CD1c-positive myeloid dendritic cell (primary cell): ENCODE data around the gene UBXN11.

Experiments
- DNase-seq: peaks from one replicate; pipeline ENCODE4 v3.0.0-alpha.2; 2016; ENCODE audit errors: extremely low spot score

The UBXN11 gene

DNA sequence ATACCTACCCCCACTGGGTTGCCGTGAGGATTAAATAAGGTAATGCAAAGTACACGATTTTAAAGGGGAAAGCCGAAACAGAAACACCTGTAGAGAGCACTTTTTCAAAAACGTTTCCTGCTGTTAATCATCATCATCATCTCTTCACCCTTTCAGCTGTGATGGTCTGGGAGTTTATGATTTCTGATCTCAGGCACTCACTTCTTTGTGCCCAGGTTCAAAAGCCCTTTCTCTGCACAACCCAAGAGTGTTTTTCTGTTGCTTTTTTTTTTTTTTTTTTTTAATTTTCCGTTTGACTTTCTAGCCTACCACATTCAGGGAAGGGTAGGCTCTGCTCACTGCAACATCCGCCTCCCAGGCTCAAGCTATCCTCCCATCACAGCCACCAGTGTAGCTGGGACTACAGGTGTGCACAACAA is 936 bp upstream of the UBXN11 start:
- DNase-seq = no peak

GRCh38 chr1:26305667-26306289 is 658 bp downstream of the UBXN11 start:
- DNase-seq = peak; percentile 37

DNA sequence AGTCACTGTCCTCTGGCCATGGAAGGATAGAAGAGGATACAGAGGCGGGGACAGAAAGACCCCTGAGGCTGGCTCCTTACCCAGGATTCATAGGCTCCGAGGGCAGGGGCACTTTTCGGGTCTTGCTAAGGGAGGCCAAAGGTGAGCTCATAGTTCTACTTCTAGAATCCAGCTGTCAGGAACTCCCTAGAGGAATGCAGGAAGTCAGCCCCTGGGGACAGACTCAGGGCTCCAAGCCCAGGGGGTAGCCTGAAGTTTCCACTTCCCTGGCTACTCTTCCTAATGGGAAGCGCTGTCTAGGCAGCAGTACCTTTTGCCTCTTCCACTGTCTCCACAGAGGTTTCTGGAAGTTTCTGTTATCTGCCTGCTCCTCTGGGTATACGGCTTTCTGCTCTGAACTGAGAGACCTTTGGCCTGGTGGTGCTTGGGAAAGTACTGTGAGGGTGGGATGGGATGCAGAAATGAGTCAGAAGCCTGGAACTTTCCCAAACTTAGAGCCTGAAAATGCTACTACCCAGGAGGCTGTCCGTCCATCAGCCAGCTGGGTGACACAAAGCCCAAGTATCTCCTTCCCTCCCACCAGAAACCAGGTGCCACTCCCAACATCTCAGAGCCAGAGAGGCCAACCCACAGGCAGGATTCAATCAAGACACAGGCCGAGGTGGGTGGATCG is 3.6 kb downstream of the UBXN11 start:
- no peak for DNase-seq

- no peak for DNase-seq
Observed at GRCh38 chr1:26300578-26301275, 5.7 kb downstream of the UBXN11 start.

GRCh38 chr1:26297791-26298124 is 8.7 kb downstream of the UBXN11 start:
- DNase-seq = no peak

GRCh38 chr1:26297057-26297790 is 9.2 kb downstream of the UBXN11 start:
- DNase-seq = no peak

- DNase-seq = no peak
Observed at GRCh38 chr1:26296340-26297056, 9.9 kb downstream of the UBXN11 start.

GRCh38 chr1:26295194-26296138 is 11.0 kb downstream of the UBXN11 start:
- DNase-seq = no peak

DNA sequence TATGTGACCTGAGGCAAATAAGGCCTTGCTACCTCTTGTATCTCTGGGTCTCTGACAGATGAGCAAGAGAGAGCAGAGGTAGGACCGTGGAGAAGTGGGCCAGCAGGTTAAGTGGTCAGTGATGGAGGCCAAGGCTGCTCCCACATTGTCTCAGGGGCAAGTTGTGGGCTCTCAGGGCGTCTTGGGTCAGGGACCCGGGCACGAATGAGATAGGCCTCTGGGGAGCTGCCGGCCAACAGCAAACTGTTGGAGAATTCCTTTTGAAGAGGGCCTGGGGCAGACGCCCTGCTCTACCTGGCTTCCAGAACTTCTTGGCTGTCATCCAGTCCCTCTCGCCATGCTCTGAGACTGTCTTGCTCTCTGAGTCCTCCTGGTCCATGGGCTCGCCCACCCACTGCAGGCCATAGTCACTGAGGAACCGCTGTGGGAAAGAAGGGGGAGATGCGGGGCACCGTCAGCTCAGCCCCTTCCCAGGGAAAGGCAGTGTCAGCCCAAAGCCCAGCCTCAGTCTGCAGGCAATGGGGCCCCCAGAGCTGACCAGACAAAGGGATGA is 12.4 kb downstream of the UBXN11 start:
- DNase-seq = no peak

DNA sequence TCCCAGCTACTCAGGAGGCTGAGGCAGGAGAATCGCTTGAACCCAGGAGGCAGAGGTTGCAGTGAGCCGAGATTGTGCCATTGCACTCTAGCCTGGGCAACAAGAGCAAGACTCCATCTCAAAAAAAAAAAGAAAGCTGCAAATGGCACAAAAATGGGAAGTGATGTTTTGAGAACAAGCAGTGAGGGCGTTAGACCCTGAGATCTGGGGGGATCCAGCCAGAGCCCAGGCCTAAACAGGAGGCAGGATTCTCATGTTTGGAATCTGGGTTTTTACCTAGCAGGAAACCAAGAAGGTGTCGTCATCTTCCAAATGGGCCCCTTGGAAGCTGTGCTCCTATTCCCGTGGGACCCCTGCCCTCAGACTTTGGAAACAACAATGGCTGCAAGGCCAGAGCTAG is 13.7 kb downstream of the UBXN11 start:
- DNase-seq = peak; percentile 41

- DNase-seq = no peak
Observed at GRCh38 chr1:26291939-26292338, 14.5 kb downstream of the UBXN11 start.

GRCh38 chr1:26291433-26291832 is 15.0 kb downstream of the UBXN11 start:
- no peak for DNase-seq

DNA sequence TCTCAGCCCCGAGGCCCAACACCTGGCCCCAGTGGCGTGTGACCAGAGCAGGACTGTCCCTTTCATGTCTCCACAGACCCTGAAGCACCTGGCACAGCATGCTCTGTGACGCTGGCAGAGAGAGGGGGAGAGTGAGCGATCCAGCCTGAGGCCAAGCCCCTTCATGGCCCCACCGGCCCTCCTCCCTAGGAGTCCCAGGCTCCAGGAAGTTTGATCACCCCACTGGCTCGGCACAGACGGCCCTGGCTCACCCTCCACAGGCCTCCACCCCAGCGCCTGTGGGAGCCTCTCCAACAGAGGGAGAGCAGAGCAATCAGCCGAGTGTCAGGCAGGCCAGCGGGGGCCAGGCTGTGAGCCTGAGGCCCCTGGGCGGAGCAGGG is 15.6 kb downstream of the UBXN11 start:
- DNase-seq = no peak

DNA sequence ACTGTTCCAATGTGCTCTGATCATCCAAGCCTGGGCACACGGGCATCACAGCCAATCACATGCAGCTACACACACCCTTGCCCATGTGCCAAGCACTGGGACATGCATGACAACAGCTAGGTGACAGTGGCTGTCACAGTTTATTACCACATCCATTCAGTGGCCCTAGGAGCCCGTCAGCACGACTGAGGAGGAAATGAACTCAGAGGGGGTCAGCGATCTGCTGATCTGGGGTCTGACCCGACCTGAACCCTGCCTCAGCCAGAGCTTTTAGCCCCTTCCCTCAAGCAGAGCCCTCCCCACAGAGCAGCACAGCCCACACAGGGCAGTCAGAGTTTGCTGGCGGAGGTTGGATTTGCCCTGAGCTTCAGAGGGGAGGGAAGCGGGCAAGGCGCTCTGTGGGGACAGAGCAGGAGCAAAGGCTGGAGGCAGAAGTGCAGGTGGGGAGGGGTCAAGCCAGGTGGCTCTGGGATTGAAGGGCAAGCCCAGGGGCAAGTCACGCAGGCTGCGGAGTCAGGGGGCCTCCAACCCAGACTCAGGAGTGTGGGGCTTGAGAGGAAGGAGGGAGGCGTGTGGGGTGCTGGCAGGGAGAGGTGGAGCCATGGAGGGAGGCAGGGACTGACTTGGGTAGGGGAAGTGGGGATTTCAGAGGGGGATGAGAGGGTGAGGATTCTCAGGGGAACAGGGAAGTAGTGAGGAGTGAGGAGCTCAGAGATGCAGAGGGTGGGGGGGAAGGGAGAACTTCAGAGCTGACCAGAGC is 16.1 kb downstream of the UBXN11 start:
- DNase-seq = peak; percentile 85

DNA sequence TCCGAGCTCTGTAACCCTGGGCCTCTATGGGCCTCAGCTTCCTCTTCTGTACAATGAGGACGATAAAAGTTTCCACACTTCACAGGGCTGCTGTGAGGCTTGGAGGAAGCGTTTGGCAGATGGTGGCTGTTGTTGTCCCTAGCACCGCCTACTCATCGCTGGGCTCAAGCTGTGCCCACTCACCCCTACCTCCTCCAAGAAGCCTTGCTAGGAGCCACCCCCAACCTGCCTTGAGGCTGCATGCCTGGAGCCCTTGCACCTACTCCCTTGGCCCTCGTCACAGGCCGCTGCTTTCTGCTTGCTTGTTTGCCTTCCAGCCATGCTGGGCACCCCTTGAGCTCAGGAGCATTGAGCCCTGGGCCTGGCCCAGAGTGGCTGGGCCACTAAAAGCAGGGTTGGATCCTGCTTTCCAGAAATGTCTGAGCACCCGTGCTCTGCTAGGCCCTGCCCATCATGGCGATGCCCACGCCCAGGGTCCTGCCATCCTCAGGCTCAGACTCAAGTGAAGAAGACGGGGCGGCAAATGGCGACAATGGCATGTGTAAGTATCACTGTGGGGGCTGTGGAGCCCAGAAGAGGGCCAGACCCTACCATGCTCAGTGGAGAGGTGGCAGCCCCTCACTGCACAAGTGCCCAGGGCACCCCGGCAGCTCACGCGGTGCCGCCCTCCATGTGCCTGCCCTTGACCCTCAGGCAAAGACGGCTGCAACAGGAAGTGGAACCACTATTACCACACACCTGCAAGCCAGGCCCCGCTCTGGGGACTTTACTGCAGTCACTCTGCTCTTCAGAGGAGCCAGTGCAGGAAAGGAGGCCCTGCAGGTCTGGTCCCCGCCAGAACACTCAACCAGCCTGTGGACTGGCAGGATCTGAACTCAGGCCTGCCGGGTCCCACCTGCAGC is 17.0 kb downstream of the UBXN11 start:
- DNase-seq = peak; percentile 94

DNA sequence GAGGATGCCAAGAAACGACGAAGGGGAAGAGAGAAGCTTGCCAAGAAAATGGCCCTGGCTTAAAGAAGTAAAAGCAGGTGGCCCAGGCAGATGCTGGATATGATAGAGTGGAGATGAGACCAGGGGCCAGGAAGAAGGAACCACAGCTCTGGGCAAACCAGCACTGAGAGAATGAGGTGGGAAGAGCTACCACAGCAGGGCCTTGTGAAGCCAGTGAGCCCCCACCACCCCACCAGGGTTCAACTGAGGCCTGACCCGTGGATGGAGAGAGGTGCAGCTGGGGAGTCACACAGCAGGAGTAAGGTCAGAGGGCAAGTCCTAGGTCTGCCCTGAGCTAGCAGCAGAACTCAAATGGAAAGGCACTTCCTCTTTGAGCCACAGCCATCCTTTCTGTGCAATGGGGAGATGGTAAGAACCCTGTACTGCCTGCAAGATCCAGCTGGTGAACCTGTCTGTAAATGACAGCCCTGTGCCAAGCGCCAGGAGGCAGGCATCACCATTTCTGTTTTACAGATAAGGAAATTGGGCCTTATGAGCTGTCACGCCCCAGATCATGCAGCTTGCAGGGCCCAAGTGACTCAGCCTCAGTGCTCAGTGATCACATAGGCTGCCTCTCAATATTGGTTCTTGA is 18.0 kb downstream of the UBXN11 start:
- DNase-seq = peak; percentile 84

DNA sequence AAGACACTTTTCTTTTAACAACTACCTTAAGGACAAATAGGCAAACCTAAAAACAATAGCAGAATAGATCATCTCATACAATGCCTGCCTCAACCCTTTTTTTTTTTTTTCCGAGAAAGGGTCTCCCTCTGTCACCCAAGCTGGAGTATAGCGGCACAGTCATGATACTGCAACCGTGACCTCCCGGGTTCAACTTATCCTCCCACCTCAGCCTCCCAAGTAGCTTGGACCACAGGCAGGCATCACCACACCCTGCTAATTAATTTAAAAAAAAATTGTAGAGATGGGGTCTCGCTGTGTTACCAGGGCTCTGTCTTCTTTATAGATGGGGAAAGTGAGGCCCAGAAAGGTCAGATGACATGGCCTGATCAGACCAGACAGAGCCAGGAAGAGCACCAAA is 18.6 kb downstream of the UBXN11 start:
- no peak for DNase-seq

DNA sequence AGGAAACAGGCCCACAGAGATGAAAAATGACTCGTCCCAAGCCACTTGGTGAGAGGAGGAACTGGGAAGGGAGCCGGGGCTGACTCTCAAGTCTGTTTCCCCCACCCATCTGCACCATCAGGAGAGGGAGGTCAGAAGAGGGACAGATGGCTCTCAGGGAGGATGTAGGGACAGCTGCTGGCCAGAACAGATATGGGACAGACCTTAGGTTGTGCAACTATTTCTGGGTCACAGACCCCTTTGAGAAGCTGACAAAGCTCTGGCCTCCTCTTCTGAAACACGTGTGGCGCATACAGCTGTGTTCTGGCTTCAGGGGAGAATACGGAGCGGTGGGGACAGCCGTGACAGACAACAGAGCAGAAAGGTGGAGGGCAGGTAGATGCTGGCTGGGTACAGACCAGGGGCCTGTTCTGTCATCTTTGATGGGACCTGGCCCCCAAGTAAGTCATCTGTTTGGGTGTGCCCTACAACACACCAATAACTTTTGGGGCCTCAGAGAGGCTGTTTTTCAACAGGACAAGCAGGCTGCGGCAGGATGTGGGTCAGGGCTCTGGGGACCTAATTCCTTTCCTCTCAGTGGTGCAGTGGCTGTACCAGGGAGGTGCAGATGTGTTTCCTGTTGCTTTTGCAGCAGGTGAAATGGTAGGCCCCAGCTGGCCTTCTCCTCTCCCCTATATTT is 19.3 kb downstream of the UBXN11 start:
- peak; percentile 88 for DNase-seq
